GM18909 (cell line): ENCODE results near the gene RNF220.

ENCODE experiments used
- ATAC-seq: cut with Tn5 transposase; IDR thresholded peaks from one replicate; pipeline ENCODE4 v1.9.1; 2021; ENCODE audit warnings: mild to moderate bottlenecking; ENCODE audit not compliant: unreplicated experiment, poor library complexity

The RNF220 gene

GRCh38 chr1:44621841-44622286 is 216.8 kb downstream of the RNF220 start:
- ATAC-seq, result no peak

GRCh38 chr1:44624268-44624901 is 219.3 kb downstream of the RNF220 start:
- ATAC-seq, result no peak

GRCh38 chr1:44625348-44625747 is 220.3 kb downstream of the RNF220 start:
- ATAC-seq, result no peak

GRCh38 chr1:44628962-44629756 is 224.1 kb downstream of the RNF220 start:
- no peak for ATAC-seq

- no peak for ATAC-seq
These were observed 225.1 kb downstream of the RNF220 start for GRCh38 chr1:44630116-44630515.

- ATAC-seq, result no peak
These were observed 226.2 kb downstream of the RNF220 start for GRCh38 chr1:44631333-44631646.

GRCh38 chr1:44631647-44632539 is 226.8 kb downstream of the RNF220 start:
- ATAC-seq, result peak; percentile 71

- ATAC-seq, result no peak
These were observed 227.5 kb downstream of the RNF220 start for GRCh38 chr1:44632598-44632997.

GRCh38 chr1:44634606-44635189 is 229.6 kb downstream of the RNF220 start:
- ATAC-seq, result no peak

- ATAC-seq, result no peak
These were observed 230.4 kb downstream of the RNF220 start for GRCh38 chr1:44635439-44635838.

GRCh38 chr1:44636083-44636687 is 231.1 kb downstream of the RNF220 start:
- ATAC-seq, result no peak

- ATAC-seq, result no peak
These were observed 231.9 kb downstream of the RNF220 start for GRCh38 chr1:44636688-44637598.

GRCh38 chr1:44637702-44638411 is 232.8 kb downstream of the RNF220 start:
- no peak for ATAC-seq

- no peak for ATAC-seq
These were observed 235.3 kb downstream of the RNF220 start for GRCh38 chr1:44640200-44640853.

GRCh38 chr1:44641126-44642102 is 236.4 kb downstream of the RNF220 start:
- no peak for ATAC-seq

- no peak for ATAC-seq
These were observed 237.2 kb downstream of the RNF220 start for GRCh38 chr1:44642255-44642654.

- no peak for ATAC-seq
These were observed 237.9 kb downstream of the RNF220 start for GRCh38 chr1:44642925-44643324.
